Uterine smooth muscle cell (primary cell): Measurements from ENCODE around the gene SIGLEC10. TPM values are rescaled to one million over a fixed set of nuclear protein-coding genes. Genes with fewer than 3 reads are reported as not detected.

Source experiments
- total RNA-seq: library from RNA; depleted of rRNA; stranded (reverse); fragments of >200 nt; gene quantifications from 2 replicates; pipeline ENCODE4 v1.2.3, GENCODE V29; 2014

The SIGLEC10 gene
- total RNA-seq, result not detected in 2 replicates

GRCh38 chr19:51417107-51417809 is at the start of gene SIGLEC10:
TSS of gene SIGLEC10 (minus strand) at chr19:51417642. CDS start at chr19:51417581, 61 bp downstream.

DNA sequence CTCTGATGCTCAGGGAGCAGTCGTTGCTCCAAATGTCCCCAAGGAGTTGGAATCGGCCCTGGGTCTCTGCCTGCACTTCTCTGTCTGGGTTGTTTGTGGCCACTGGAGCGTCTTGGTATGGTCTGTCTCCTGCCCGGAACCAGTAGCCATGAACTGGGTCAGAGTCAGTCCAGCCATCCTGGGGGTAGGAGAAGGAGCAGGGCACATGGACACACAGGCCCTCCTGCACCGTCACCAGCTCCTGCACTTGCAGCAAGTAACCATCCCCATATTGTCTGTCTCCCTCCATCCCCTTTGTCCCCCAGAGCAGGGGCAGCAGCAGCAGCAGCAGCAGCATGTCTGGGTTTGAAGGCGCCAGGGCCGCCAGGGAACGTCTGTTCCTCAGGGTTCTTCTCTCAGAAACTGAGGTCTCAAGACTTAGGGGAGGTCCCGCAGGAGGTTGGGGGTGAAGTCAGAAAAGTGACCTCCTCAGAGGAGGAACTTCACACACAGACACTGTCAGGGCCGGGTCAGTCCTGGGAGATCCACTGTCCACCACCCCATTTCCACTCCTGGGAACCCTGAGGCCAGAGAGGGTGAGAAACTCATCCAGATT is 40.7 kb upstream of the SIGLEC10 start, which contains the start of gene SIGLEC8:
Gene SIGLEC8, minus strand, starts transcription at position 404 of the 595 bp plus-strand sequence. Its CDS starts 67 bp downstream, at position 337.

DNA sequence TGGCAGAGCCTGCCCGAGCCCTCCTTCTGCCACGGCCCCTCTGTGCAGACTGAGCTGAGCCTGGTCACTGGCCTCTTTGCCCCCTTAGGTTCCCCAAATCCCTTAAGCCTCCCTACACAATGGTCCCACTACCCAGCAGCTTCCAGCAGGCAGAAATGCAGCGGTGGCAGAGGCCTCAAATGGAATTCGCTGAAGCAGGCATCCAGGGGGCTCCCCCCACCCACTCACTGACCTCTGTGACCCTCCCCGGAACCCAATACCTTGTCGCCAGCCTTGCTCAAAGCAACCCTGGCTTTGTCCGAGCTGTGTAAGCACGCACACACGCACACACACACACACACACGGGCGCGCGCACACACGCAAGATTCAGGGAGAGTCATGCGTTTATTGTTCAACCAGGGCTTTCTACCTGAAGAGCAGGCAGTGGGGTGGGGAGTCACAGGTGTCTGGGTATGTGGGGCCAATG is 29.5 kb downstream of the SIGLEC10 start, which contains the start of gene LIM2:
Gene LIM2, minus strand, starts transcription at position 51 of the 466 bp plus-strand sequence. CDS start 531 bp downstream, outside the sequence.

GRCh38 chr19:51372649-51373504 is 44.6 kb downstream of the SIGLEC10 start, which contains the start of gene NKG7:
TSS of gene NKG7 (minus strand) at chr19:51372654. CDS start at chr19:51372535, 119 bp downstream.

GRCh38 chr19:51368366-51369282 is 48.8 kb downstream of the SIGLEC10 start, which contains the start of gene CLDND2:
TSS of gene CLDND2 (minus strand) at chr19:51369003. CDS start at chr19:51368577, 426 bp downstream.

GRCh38 chr19:51365965-51366388 is 51.5 kb downstream of the SIGLEC10 start, which contains the start of gene ETFB:
TSS of gene ETFB (minus strand) at chr19:51366388. CDS start at chr19:51366326, 62 bp downstream.

Other genes with a start within 250 kb of the SIGLEC10 start
- gene CD33, start 192.6 kb downstream of the SIGLEC10 start, total RNA-seq, result 0.22 TPM in 1 of 2 replicates, not detected in the other
- gene SIGLECL1, start 166.6 kb downstream of the SIGLEC10 start, total RNA-seq, result not detected in 2 replicates
- not detected in 2 replicates for gene IGLON5, start 106.0 kb downstream of the SIGLEC10 start, total RNA-seq
- gene VSIG10L, start 75.5 kb downstream of the SIGLEC10 start, total RNA-seq, result 0.22 and 0.50 TPM in 2 replicates
- 130 and 137 TPM in 2 replicates for gene ETFB, start 51.3 kb downstream of the SIGLEC10 start, total RNA-seq
- gene CLDND2, start 48.6 kb downstream of the SIGLEC10 start, total RNA-seq, result not detected in 2 replicates
- gene NKG7, start 45.0 kb downstream of the SIGLEC10 start, total RNA-seq, result not detected in 2 replicates
- gene LIM2, start 29.7 kb downstream of the SIGLEC10 start, total RNA-seq, result not detected in 2 replicates
- not detected in 2 replicates for gene C19orf84, start 27.1 kb downstream of the SIGLEC10 start, total RNA-seq
- not detected in 2 replicates for gene SIGLEC8, start 40.8 kb upstream of the SIGLEC10 start, total RNA-seq
- not detected in 2 replicates for gene CEACAM18, start 60.9 kb upstream of the SIGLEC10 start, total RNA-seq
- gene SIGLEC12, start 84.2 kb upstream of the SIGLEC10 start, total RNA-seq, result not detected in 2 replicates
- 0.11 TPM in 1 of 2 replicates, not detected in the other for gene SIGLEC6, start 114.0 kb upstream of the SIGLEC10 start, total RNA-seq
- gene ZNF175, start 153.6 kb upstream of the SIGLEC10 start, total RNA-seq, result 6.9 and 7.6 TPM in 2 replicates
- gene SIGLEC5, start 212.8 kb upstream of the SIGLEC10 start, total RNA-seq, result not detected in 2 replicates
- not detected in 2 replicates for gene SIGLEC14, start 229.2 kb upstream of the SIGLEC10 start, total RNA-seq